Smooth muscle cell (in vitro differentiated cells): ENCODE measurements around the gene TBL1Y. TPM values are rescaled to one million over a fixed set of nuclear protein-coding genes. Genes with fewer than 3 reads are reported as not detected.

ENCODE experiments used
- DNase-seq: peaks from one replicate; lab custom pipeline; 2025; ENCODE audit not compliant: unreplicated experiment; lab: John Stamatoyannopoulos, UW
- H2AFZ ChIP-seq: fragments of 200-600 bp; sonication (generic); 2 replicates; pipeline ENCODE4 v1.6.0; 2016; ENCODE audit warnings: antibody characterized with exemption, low read depth, mild to moderate bottlenecking
- H3F3A ChIP-seq: fragments of 200-600 bp; sonication (generic); 2 replicates; pipeline ENCODE4 v1.6.0; 2017; ENCODE audit warnings: antibody characterized with exemption, low read depth
- H3K27ac ChIP-seq: fragments of 200-600 bp; sonication (generic); 2 replicates; pipeline ENCODE4 v1.5.1; 2016; ENCODE audit warnings: low read depth, mild to moderate bottlenecking
- H3K27me3 ChIP-seq: fragments of 200-600 bp; sonication (generic); 2 replicates; pipeline ENCODE4 v1.6.1; 2016; ENCODE audit warnings: low read depth, mild to moderate bottlenecking
- H3K36me3 ChIP-seq: fragments of 200-600 bp; sonication (generic); 2 replicates; pipeline ENCODE4 v1.5.1; 2016; ENCODE audit warnings: low read depth
- H3K4me1 ChIP-seq: fragments of 200-600 bp; sonication (generic); 2 replicates; pipeline ENCODE4 v1.5.1; 2016; ENCODE audit warnings: low read depth
- H3K4me2 ChIP-seq: fragments of 200-600 bp; sonication (generic); 2 replicates; pipeline ENCODE4 v1.6.0; 2016; ENCODE audit warnings: mild to moderate bottlenecking
- H3K4me3 ChIP-seq: fragments of 200-600 bp; sonication (generic); 2 replicates; pipeline ENCODE4 v1.5.1; 2016; ENCODE audit warnings: mild to moderate bottlenecking
- H3K79me2 ChIP-seq: fragments of 200-600 bp; sonication (generic); 2 replicates; pipeline ENCODE4 v1.6.0; 2016; ENCODE audit warnings: low read depth, mild to moderate bottlenecking
- H3K9ac ChIP-seq: fragments of 200-600 bp; sonication (generic); 2 replicates; pipeline ENCODE4 v1.6.0; 2016; ENCODE audit warnings: low read depth
- H3K9me3 ChIP-seq: fragments of 200-600 bp; sonication (generic); replicated peaks from 2 replicates; pipeline ENCODE4 v1.5.1; 2016; ENCODE audit warnings: low read depth
- H4K20me1 ChIP-seq: fragments of 200-600 bp; sonication (generic); 2 replicates; pipeline ENCODE4 v1.6.0; 2016; ENCODE audit warnings: low read depth
- WGBS: methylation state at CpG from one replicate; pipeline ENCODE4 v1.1.7; 2016; ENCODE audit warnings: low lambda C conversion rate; 5-methylcytosine and 5-hydroxymethylcytosine counted together
- polyA plus RNA-seq: library from polyadenylated mRNA; unstranded; fragments of >200 nt; fragmentation: Nextera tagmentation; extraction: Ambion mirVana; gene quantifications from 2 replicates; pipeline ENCODE4 v1.2.1, GENCODE V29; 2016
- total RNA-seq: library from RNA; depleted of rRNA; stranded (reverse); fragments of >200 nt; gene quantifications from 2 replicates; pipeline ENCODE4 v1.2.3, GENCODE V29; 2014
- TF ChIP-seq, protein P1 (sequence below): fragments of 200-600 bp; sonication (generic); IDR thresholded peaks from 2 replicates; pipeline ENCODE4 v1.5.1; 2017; ENCODE audit warnings: borderline replicate concordance, mild to moderate bottlenecking, antibody characterized with exemption; ENCODE audit not compliant: insufficient read depth, poor library complexity, severe bottlenecking

TBL1Y gene
- total and polyA plus RNA-seq, 2 experiments from 2014 or later = not detected

DNA sequence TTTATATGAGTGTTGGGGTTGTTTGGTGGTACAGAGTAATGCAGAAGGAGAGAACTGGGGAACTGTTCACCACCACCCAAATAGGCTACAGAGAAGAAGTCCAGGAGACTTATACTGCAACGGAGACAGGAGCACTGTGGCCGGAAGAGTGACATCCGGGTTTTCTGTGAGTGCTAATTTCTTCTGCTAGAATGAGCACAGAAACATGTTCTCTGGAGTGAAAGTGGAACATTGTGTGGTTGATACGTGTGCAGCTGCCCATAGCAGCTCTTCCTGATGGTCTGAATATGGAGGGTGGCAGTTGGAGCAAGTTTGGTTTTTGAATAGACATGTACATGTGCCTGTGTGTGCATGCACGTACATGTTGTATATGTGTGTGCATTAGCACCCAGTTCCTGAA lies 67.3 kb downstream of the TBL1Y start:
- Histone ChIP-seq H3K4me1 (no peaks in the 10 kb centered on the region), H3K79me2 (no peaks in the 10 kb centered on the region), H2AFZ (no peak overlapping the region), H3K27me3 (no peaks in the 10 kb centered on the region), H4K20me1 (no peaks in the 10 kb centered on the region), H3K9ac (no peak overlapping the region), H3K9me3 (no peaks in the 10 kb centered on the region), H3K36me3 (no peaks in the 10 kb centered on the region), H3K4me3 (no peak overlapping the region), H3K27ac (no peak overlapping the region), H3K4me2 (no peak overlapping the region), H3F3A (no peaks in the 10 kb centered on the region)
- WGBS = no CpG with 5 or more reads among the region's 5 CpGs
- TF ChIP-seq, protein P1, sequence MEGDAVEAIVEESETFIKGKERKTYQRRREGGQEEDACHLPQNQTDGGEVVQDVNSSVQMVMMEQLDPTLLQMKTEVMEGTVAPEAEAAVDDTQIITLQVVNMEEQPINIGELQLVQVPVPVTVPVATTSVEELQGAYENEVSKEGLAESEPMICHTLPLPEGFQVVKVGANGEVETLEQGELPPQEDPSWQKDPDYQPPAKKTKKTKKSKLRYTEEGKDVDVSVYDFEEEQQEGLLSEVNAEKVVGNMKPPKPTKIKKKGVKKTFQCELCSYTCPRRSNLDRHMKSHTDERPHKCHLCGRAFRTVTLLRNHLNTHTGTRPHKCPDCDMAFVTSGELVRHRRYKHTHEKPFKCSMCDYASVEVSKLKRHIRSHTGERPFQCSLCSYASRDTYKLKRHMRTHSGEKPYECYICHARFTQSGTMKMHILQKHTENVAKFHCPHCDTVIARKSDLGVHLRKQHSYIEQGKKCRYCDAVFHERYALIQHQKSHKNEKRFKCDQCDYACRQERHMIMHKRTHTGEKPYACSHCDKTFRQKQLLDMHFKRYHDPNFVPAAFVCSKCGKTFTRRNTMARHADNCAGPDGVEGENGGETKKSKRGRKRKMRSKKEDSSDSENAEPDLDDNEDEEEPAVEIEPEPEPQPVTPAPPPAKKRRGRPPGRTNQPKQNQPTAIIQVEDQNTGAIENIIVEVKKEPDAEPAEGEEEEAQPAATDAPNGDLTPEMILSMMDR = no peak
- no peak for DNase-seq

DNA sequence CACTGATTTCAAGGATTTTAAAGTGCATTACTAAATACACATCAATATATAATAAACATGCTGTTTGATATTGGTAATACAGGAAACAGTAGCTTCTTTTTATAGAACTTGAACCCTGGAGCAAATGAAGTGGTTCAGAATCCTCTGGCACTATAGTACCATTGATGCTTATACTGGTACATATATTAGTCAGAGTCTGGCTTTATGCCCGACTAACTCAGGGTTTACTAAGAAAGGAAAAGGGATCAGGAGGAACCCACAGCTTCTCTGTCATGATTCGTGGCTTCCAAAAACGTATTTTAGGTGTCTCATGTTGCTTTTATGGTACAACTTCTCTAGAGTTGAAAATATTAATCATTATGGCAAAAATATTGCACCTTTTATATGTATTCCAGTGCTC lies 72.7 kb downstream of the TBL1Y start:
- TF ChIP-seq, protein P1 = no peak
- Histone ChIP-seq H3K27me3 (no peaks in the 10 kb centered on the region), H3K4me1 (no peaks in the 10 kb centered on the region), H3K9me3 (no peaks in the 10 kb centered on the region), H3K27ac (no peak overlapping the region), H3K79me2 (no peaks in the 10 kb centered on the region), H3F3A (no peaks in the 10 kb centered on the region), H3K9ac (no peak overlapping the region), H4K20me1 (no peaks in the 10 kb centered on the region), H2AFZ (no peak overlapping the region), H3K4me3 (no peak overlapping the region), H3K36me3 (no peaks in the 10 kb centered on the region), H3K4me2 (no peak overlapping the region)
- WGBS = no CpG with 5 or more reads among the region's 3 CpGs
- no peak for DNase-seq

DNA sequence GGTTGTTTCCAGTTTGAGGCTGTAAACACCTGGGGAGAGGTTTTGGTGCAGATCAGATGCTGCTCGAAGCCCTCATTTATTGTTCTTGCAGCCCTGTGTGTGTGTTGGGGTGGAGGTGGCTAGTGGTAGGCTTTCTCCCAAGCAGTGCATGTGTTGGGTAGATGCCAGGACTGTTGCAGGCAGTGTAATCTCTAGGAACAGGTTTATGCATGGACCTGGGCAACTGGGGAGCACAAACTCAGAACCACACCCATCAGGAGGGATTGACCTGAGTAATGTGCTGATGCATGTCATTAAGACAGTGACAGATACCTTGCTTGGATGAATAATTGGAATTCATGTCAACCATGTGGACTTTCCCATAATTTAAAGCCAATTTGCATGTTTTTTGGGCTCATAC lies 77.3 kb downstream of the TBL1Y start:
- Histone ChIP-seq H4K20me1 (no peaks in the 10 kb centered on the region), H3K4me2 (no peak overlapping the region), H3K27me3 (no peaks in the 10 kb centered on the region), H3K4me1 (no peaks in the 10 kb centered on the region), H3K4me3 (no peak overlapping the region), H3K9ac (no peak overlapping the region), H3K9me3 (no peaks in the 10 kb centered on the region), H3K36me3 (no peaks in the 10 kb centered on the region), H3F3A (no peaks in the 10 kb centered on the region), H3K27ac (no peak overlapping the region), H2AFZ (no peak overlapping the region), H3K79me2 (no peaks in the 10 kb centered on the region)
- TF ChIP-seq, protein P1 = no peak
- no CpG with 5 or more reads among the region's 1 CpG for WGBS
- DNase-seq = no peak

DNA sequence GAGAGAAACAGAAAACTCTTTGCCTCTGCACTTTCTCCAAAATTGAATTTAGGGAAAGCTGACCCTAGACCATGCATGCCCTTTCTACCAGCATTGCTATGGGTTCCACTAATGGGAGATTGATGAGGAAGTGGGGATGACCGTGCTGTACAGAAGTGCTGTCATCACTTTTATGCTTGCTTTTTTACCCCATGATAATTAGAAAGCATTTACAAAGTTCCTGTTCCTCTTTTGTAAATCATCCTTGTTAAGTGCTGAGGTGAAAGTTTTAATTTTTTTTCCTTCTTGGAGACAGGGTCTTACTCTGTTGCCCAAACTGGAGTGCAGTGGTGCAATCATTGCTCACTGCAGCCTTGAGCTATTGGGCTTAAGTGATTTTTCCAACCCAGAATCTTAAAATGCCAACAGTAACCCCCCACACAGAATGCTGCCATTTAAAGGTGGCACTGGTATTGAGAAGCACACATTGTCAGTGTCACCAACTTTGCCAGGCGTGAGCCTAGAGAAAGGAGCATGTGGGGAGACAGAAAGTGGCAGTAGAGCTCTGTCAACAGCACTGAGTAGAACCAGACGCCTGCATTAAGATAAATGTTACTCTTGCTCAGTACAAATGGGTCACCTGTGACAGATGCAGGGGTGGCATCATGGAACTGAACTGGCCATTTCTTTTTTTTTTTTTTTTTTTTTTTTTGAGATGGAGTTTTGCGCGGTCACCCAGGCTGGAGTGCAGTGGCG lies 79.6 kb downstream of the TBL1Y start:
- H3K79me2 ChIP-seq = no peaks in the 10 kb centered on the region
- H3K4me2 ChIP-seq = no peak overlapping the region
- H3K9me3 ChIP-seq = no peaks in the 10 kb centered on the region
- H3K4me3 ChIP-seq = no peak overlapping the region
- no peak overlapping the region for H3K9ac ChIP-seq
- no peaks in the 10 kb centered on the region for H3F3A ChIP-seq
- no peaks in the 10 kb centered on the region for H3K27me3 ChIP-seq
- DNase-seq = no peak
- no peak overlapping the region for H3K27ac ChIP-seq
- TF ChIP-seq, protein P1 = no peak
- H3K4me1 ChIP-seq = no peaks in the 10 kb centered on the region
- H4K20me1 ChIP-seq = no peaks in the 10 kb centered on the region
- no peaks in the 10 kb centered on the region for H3K36me3 ChIP-seq
- H2AFZ ChIP-seq = no peak overlapping the region
- no CpG with 5 or more reads among the region's 6 CpGs for WGBS
